SK-N-SH (cell line): Measurements from ENCODE around the gene RCAN2.

Experiments used
- EP300 ChIP-seq, 2 experiments: IDR thresholded peaks; 2 replicates each; pipeline versions ENCODE4 v1.4.0 to v1.6.1; 2012; ENCODE audit warnings: borderline replicate concordance in 1 of 2, low read depth in 1 of 2, low read length in 1 of 2
- GATA2 ChIP-seq: sonication (generic); formaldehyde crosslinking; IDR thresholded peaks from 2 replicates; pipeline ENCODE4 v1.5.0; 2020; ENCODE audit warnings: mild to moderate bottlenecking, missing genetic modification reagents
- MXI1 ChIP-seq: IDR thresholded peaks from 2 replicates; pipeline ENCODE4 v1.6.1; 2012; ENCODE audit warnings: mild to moderate bottlenecking, low read depth, low read length, improper control_type of control experiment
- NRF1 ChIP-seq: IDR thresholded peaks from 2 replicates; pipeline ENCODE4 v1.6.1; 2012; ENCODE audit warnings: low read depth, mild to moderate bottlenecking, low read length
- POLR2AphosphoS5 ChIP-seq: IDR thresholded peaks from 2 replicates; pipeline ENCODE4 v1.6.1; 2012; ENCODE audit warnings: low read depth, low read length
- RAD21 ChIP-seq: IDR thresholded peaks from 2 replicates; pipeline ENCODE4 v1.6.1; 2012; ENCODE audit warnings: mild to moderate bottlenecking, low read length
- RCOR1 ChIP-seq: fragments of 150-350 bp; IDR thresholded peaks from 2 replicates; pipeline ENCODE4 v1.6.1; 2017; ENCODE audit warnings: antibody characterized with exemption, low read length
- TAF1 ChIP-seq: IDR thresholded peaks from 2 replicates; pipeline ENCODE4 v1.6.1; 2012; ENCODE audit warnings: low read depth, mild to moderate bottlenecking, low read length, moderate library complexity, borderline replicate concordance
- TEAD4 ChIP-seq: IDR thresholded peaks from 2 replicates; pipeline ENCODE4 v1.4.0; 2012; ENCODE audit warnings: mild to moderate bottlenecking, borderline replicate concordance; ENCODE audit not compliant: insufficient read depth
- TF ChIP-seq, protein P1 (sequence below): fragments of 200-600 bp; sonication (generic); IDR thresholded peaks from 2 replicates; pipeline ENCODE4 v1.6.1; 2017; ENCODE audit warnings: antibody characterized with exemption, mild to moderate bottlenecking, moderate library complexity
- TF ChIP-seq, protein P2 (sequence below): IDR thresholded peaks from 2 replicates; pipeline ENCODE4 v1.6.1; 2012; ENCODE audit warnings: mild to moderate bottlenecking, low read depth, low read length, moderate library complexity
- TF ChIP-seq, protein P3 (sequence below): IDR thresholded peaks from 2 replicates; pipeline ENCODE4 v1.4.0; 2012; ENCODE audit warnings: low read depth
- TF ChIP-seq, protein P4 (sequence below): fragments of 150-350 bp; IDR thresholded peaks from 2 replicates; pipeline ENCODE4 v1.6.1; 2017; ENCODE audit warnings: antibody characterized with exemption, low read length, low read depth, borderline replicate concordance
- TF ChIP-seq, protein P5 (sequence below): IDR thresholded peaks from 2 replicates; pipeline ENCODE4; 2012

DNA sequence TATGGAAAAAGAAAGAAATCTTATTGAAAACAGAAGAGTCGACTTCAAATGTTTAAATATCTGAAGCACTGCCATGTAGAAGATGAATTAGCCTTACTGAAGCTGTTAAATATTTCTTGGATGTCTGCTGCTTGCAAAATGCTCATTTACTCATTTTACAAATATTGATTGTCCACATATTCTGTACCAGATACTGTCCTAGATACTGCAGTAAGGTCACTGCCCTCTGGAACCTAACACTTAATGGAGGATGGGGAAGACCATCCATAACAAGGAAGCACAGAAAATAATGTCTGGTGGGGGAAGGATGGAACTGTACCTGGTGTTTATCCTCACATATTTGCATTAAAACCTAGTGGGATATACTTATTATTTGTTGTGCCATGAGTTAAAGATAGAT, 99.0 kb downstream of the RCAN2 start:
- TF ChIP-seq POLR2AphosphoS5 (no peak), RAD21 (no peak), NRF1 (no peak), TAF1 (no peak), RCOR1 (no peak), EP300 (IDR thresholded peaks at IDR 0.05; ENCODE audit: borderline replicate concordance in 1 of 2, low read depth in 1 of 2, low read length in 1 of 2) (no peak), MXI1 (no peak), TEAD4 (no peak), GATA2 (no peak)
- TF ChIP-seq, protein P1, sequence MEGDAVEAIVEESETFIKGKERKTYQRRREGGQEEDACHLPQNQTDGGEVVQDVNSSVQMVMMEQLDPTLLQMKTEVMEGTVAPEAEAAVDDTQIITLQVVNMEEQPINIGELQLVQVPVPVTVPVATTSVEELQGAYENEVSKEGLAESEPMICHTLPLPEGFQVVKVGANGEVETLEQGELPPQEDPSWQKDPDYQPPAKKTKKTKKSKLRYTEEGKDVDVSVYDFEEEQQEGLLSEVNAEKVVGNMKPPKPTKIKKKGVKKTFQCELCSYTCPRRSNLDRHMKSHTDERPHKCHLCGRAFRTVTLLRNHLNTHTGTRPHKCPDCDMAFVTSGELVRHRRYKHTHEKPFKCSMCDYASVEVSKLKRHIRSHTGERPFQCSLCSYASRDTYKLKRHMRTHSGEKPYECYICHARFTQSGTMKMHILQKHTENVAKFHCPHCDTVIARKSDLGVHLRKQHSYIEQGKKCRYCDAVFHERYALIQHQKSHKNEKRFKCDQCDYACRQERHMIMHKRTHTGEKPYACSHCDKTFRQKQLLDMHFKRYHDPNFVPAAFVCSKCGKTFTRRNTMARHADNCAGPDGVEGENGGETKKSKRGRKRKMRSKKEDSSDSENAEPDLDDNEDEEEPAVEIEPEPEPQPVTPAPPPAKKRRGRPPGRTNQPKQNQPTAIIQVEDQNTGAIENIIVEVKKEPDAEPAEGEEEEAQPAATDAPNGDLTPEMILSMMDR: no peak
- TF ChIP-seq, protein P2, sequence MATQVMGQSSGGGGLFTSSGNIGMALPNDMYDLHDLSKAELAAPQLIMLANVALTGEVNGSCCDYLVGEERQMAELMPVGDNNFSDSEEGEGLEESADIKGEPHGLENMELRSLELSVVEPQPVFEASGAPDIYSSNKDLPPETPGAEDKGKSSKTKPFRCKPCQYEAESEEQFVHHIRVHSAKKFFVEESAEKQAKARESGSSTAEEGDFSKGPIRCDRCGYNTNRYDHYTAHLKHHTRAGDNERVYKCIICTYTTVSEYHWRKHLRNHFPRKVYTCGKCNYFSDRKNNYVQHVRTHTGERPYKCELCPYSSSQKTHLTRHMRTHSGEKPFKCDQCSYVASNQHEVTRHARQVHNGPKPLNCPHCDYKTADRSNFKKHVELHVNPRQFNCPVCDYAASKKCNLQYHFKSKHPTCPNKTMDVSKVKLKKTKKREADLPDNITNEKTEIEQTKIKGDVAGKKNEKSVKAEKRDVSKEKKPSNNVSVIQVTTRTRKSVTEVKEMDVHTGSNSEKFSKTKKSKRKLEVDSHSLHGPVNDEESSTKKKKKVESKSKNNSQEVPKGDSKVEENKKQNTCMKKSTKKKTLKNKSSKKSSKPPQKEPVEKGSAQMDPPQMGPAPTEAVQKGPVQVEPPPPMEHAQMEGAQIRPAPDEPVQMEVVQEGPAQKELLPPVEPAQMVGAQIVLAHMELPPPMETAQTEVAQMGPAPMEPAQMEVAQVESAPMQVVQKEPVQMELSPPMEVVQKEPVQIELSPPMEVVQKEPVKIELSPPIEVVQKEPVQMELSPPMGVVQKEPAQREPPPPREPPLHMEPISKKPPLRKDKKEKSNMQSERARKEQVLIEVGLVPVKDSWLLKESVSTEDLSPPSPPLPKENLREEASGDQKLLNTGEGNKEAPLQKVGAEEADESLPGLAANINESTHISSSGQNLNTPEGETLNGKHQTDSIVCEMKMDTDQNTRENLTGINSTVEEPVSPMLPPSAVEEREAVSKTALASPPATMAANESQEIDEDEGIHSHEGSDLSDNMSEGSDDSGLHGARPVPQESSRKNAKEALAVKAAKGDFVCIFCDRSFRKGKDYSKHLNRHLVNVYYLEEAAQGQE: no peak
- TF ChIP-seq, protein P3, sequence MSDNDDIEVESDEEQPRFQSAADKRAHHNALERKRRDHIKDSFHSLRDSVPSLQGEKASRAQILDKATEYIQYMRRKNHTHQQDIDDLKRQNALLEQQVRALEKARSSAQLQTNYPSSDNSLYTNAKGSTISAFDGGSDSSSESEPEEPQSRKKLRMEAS: no peak
- TF ChIP-seq, protein P4, sequence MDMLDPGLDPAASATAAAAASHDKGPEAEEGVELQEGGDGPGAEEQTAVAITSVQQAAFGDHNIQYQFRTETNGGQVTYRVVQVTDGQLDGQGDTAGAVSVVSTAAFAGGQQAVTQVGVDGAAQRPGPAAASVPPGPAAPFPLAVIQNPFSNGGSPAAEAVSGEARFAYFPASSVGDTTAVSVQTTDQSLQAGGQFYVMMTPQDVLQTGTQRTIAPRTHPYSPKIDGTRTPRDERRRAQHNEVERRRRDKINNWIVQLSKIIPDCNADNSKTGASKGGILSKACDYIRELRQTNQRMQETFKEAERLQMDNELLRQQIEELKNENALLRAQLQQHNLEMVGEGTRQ: no peak
- TF ChIP-seq, protein P5, sequence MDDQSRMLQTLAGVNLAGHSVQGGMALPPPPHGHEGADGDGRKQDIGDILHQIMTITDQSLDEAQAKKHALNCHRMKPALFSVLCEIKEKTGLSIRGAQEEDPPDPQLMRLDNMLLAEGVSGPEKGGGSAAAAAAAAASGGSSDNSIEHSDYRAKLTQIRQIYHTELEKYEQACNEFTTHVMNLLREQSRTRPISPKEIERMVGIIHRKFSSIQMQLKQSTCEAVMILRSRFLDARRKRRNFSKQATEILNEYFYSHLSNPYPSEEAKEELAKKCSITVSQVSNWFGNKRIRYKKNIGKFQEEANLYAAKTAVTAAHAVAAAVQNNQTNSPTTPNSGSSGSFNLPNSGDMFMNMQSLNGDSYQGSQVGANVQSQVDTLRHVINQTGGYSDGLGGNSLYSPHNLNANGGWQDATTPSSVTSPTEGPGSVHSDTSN: no peak
